Liver (tissue), 9 donors: ENCODE results near the gene ARHGAP9. TPM values are rescaled to one million over a fixed set of nuclear protein-coding genes. Genes with fewer than 3 reads are reported as not detected.

Experiments used
- DNase-seq: peaks from one replicate; pipeline ENCODE4 v3.0.0-alpha.2; 2017; ENCODE audit warnings: low spot score
- H3K27ac ChIP-seq, 2 donors: one replicate each; pipeline ENCODE4 v1.7.0; 2013; ENCODE audit warnings: inconsistent platforms in 2 of 2, low read length in 2 of 2, control low read depth in 1 of 2, low read depth in 1 of 2, mild to moderate bottlenecking in 1 of 2
- H3K27me3 ChIP-seq, 4 donors: one replicate each; pipeline versions ENCODE4 v1.6.1 to v1.7.0; 2013; ENCODE audit warnings: low read length in 3 of 4, inconsistent platforms in 1 of 4, mild to moderate bottlenecking in 1 of 4, moderate library complexity in 1 of 4; ENCODE audit not compliant: control insufficient read depth in 4 of 4, insufficient read depth in 4 of 4
- H3K36me3 ChIP-seq, 4 donors: one replicate each; pipeline versions ENCODE4 v1.6.1 to v1.7.0; 2013; ENCODE audit warnings: low read length in 3 of 4, mild to moderate bottlenecking in 3 of 4, low read depth in 1 of 4, moderate library complexity in 1 of 4; ENCODE audit not compliant: control insufficient read depth in 4 of 4, insufficient read depth in 3 of 4
- H3K4me1 ChIP-seq, 4 donors: one replicate each; pipeline versions ENCODE4 v1.6.1 to v1.7.0; 2013; ENCODE audit warnings: low read length in 3 of 4, mild to moderate bottlenecking in 3 of 4, moderate library complexity in 1 of 4; ENCODE audit not compliant: control insufficient read depth in 4 of 4, insufficient read depth in 4 of 4
- H3K4me3 ChIP-seq, 3 donors: one replicate each; pipeline versions ENCODE4 v1.6.1 to v1.7.0; 2013; ENCODE audit warnings: low read length in 3 of 3, control low read depth in 1 of 3, low read depth in 1 of 3, mild to moderate bottlenecking in 1 of 3
- H3K9ac ChIP-seq, 2 donors: one replicate each; pipeline ENCODE4 v1.7.0; 2013; ENCODE audit warnings: low read length in 2 of 2, mild to moderate bottlenecking in 2 of 2, moderate library complexity in 2 of 2, control low read depth in 1 of 2, low read depth in 1 of 2
- H3K9me3 ChIP-seq, 4 donors: one replicate each; pipeline versions ENCODE4 v1.6.1 to v1.7.0; 2013; ENCODE audit warnings: low read length in 3 of 4; ENCODE audit not compliant: control insufficient read depth in 4 of 4
- CTCF ChIP-seq: fragments of 150-350 bp; IDR thresholded peaks from 2 replicates; pipeline ENCODE4 v1.5.1; 2017; ENCODE audit warnings: improper control_type of control experiment, low read depth, low read length; ENCODE audit not compliant: missing input control
- FOXA2 ChIP-seq: IDR thresholded peaks from 2 replicates; pipeline ENCODE4 v1.6.1; 2016; ENCODE audit warnings: antibody characterized with exemption
- GABPA ChIP-seq, 2 donors: IDR thresholded peaks in 1 of 2; conservative IDR thresholded peaks in 1 of 2; 2 replicates each; pipeline ENCODE4 v1.6.1; 2016; ENCODE audit warnings: antibody characterized with exemption in 2 of 2, mild to moderate bottlenecking in 1 of 2, moderate library complexity in 1 of 2
- HNF4A ChIP-seq, 2 donors: conservative IDR thresholded peaks; 2 replicates each; pipeline ENCODE4 v1.6.1; 2016; ENCODE audit warnings: antibody characterized with exemption in 2 of 2, mild to moderate bottlenecking in 2 of 2
- JUND ChIP-seq, 2 donors: IDR thresholded peaks; 2 replicates each; pipeline ENCODE4 v1.6.1; 2016; ENCODE audit warnings: antibody characterized with exemption in 2 of 2
- NR2F2 ChIP-seq: IDR thresholded peaks from 2 replicates; pipeline ENCODE4 v1.6.1; 2016; ENCODE audit warnings: antibody characterized with exemption
- RXRA ChIP-seq, 2 donors: IDR thresholded peaks; 2 replicates each; pipeline ENCODE4 v1.6.1; 2017 to 2018; ENCODE audit warnings: antibody characterized with exemption in 2 of 2, mild to moderate bottlenecking in 1 of 2
- SP1 ChIP-seq: IDR thresholded peaks from 2 replicates; pipeline ENCODE4 v1.6.1; 2018; ENCODE audit warnings: antibody characterized with exemption, mild to moderate bottlenecking
- YY1 ChIP-seq: IDR thresholded peaks from 2 replicates; pipeline ENCODE4 v1.6.1; 2016; ENCODE audit warnings: antibody characterized with exemption, mild to moderate bottlenecking
- WGBS: extraction: QIAGEN DNeasy Blood & Tissue Kit; methylation state at CpG from one replicate; pipeline ENCODE4 v1.1.7; 2013; 5-methylcytosine and 5-hydroxymethylcytosine counted together
- polyA plus RNA-seq, 2 donors: library from polyadenylated mRNA; stranded (reverse) in 1 of 2; unstranded in 1 of 2; fragments of 200-250 nt in 1 of 2; fragments of >200 nt in 1 of 2; fragmentation: Nextera tagmentation in 1 of 2; extraction: Ambion mirVana in 1 of 2; gene quantifications; one replicate each; pipeline versions ENCODE4 v1.2.1 to v1.2.3, GENCODE V29; 2013 to 2015
- total RNA-seq, 2 donors: library from RNA; depleted of rRNA; stranded (reverse); fragments of >200 nt; gene quantifications; one replicate each; pipeline ENCODE4 v1.2.3, GENCODE V29; 2014
- donor health status: healthy.
- donor health status: healthy.
- donor health status: healthy.
- donor health status: healthy.
- donor health status: healthy.

Gene ARHGAP9
- total and polyA plus RNA-seq, 4 donors, result 3.0 to 12.0 (median 7.1) TPM

GRCh38 chr12:57491393-57492280, 12.0 kb upstream of the ARHGAP9 start:
- Histone ChIP-seq H3K27me3 (no peaks in the 10 kb centered on the region), H3K4me3 (no peak overlapping the region), H3K4me1 (peaks cover 2 to 17% (median 11%) of the 10 kb centered on the region in 4 donors), H3K9me3 (no peaks in the 10 kb centered on the region), H3K27ac (no peak overlapping the region), H3K36me3 (peaks cover 9 to 28% (median 18%) of the 10 kb centered on the region in 4 donors), H3K9ac (no peak overlapping the region)
- TF ChIP-seq SP1 (no peak), RXRA (IDR thresholded peaks at IDR 0.05) (no peak), JUND (IDR thresholded peaks at IDR 0.05) (no peak), GABPA (IDR thresholded peaks at IDR 0.05 in 1 of 2, conservative IDR thresholded peaks at IDR 0.05 in 1 of 2) (no peak), HNF4A (conservative IDR thresholded peaks at IDR 0.05) (no peak), NR2F2 (no peak)
- WGBS, result 93% methylated on average over 15 of the region's 15 CpGs
- no peak for DNase-seq

GRCh38 chr12:57490126-57490525, 10.5 kb upstream of the ARHGAP9 start:
- H3K9ac ChIP-seq, result no peak overlapping the region

GRCh38 chr12:57489157-57489641, 9.5 kb upstream of the ARHGAP9 start:
- H3K36me3 ChIP-seq, result peaks cover 5 to 28% (median 18%) of the 10 kb centered on the region in 4 donors
- H3K27ac ChIP-seq, result no peak overlapping the region
- WGBS, result 95% methylated on average over 5 of the region's 5 CpGs
- no peak for TF ChIP-seq FOXA2
- no peak for TF ChIP-seq HNF4A (conservative IDR thresholded peaks at IDR 0.05)
- TF ChIP-seq YY1, result no peak
- TF ChIP-seq CTCF, result no peak
- DNase-seq, result no peak
- no peaks in the 10 kb centered on the region for H3K27me3 ChIP-seq
- H3K9ac ChIP-seq, result peak overlapping the region in 1 of 2 donors; percentile 93
- H3K4me1 ChIP-seq, result peaks cover 2 to 17% (median 11%) of the 10 kb centered on the region in 4 donors
- no peaks in the 10 kb centered on the region for H3K9me3 ChIP-seq
- H3K4me3 ChIP-seq, result peak overlapping the region in 2 of 3 donors; percentile 88 to 94

More at GRCh38 chr12:57490126-57490525, 10.5 kb upstream of the ARHGAP9 start:
- Histone ChIP-seq H3K9me3 (no peaks in the 10 kb centered on the region), H3K4me3 (no peak overlapping the region), H3K36me3 (peaks cover 8 to 28% (median 18%) of the 10 kb centered on the region in 4 donors), H3K27ac (no peak overlapping the region), H3K4me1 (peaks cover 2 to 17% (median 11%) of the 10 kb centered on the region in 4 donors), H3K27me3 (no peaks in the 10 kb centered on the region)
- 95% methylated on average over 4 of the region's 4 CpGs for WGBS
- no peak for TF ChIP-seq GABPA (IDR thresholded peaks at IDR 0.05 in 1 of 2, conservative IDR thresholded peaks at IDR 0.05 in 1 of 2)
- TF ChIP-seq CTCF, result no peak
- TF ChIP-seq NR2F2, result no peak
- TF ChIP-seq SP1, result no peak
- no peak for DNase-seq
